HUES6 (cell line): ENCODE measurements around the gene NEU2.
A peak's percentile ranks its signal among the peaks of the same experiment; 100 is the strongest.
"Not testable (repeated sequence)": the region's sequence is repeated elsewhere in the genome, so short reads cannot be mapped to it uniquely, and the experiment has no call there.

Experiments used
- H3K27ac ChIP-seq: 2 replicates; pipeline ENCODE4 v1.7.0; 2013; ENCODE audit warnings: low read depth, mild to moderate bottlenecking, low read length, inconsistent platforms
- H3K27me3 ChIP-seq: 2 replicates; pipeline ENCODE4 v1.6.1; 2013; ENCODE audit warnings: low read length; ENCODE audit not compliant: control insufficient read depth, insufficient read depth
- H3K36me3 ChIP-seq: 2 replicates; pipeline ENCODE4 v1.6.1; 2013; ENCODE audit warnings: low read length; ENCODE audit not compliant: control insufficient read depth, insufficient read depth
- H3K4me1 ChIP-seq: 2 replicates; pipeline ENCODE4 v1.6.1; 2013; ENCODE audit warnings: low read length; ENCODE audit not compliant: control insufficient read depth, insufficient read depth
- H3K4me3 ChIP-seq: 2 replicates; pipeline ENCODE4 v1.5.1; 2013; ENCODE audit warnings: low read depth, low read length
- H3K9ac ChIP-seq: one replicate; pipeline ENCODE4 v1.6.1; 2013; ENCODE audit warnings: mild to moderate bottlenecking, low read length
- H3K9me3 ChIP-seq: 2 replicates; pipeline ENCODE4 v1.6.1; 2013; ENCODE audit warnings: low read depth, low read length; ENCODE audit not compliant: control insufficient read depth, insufficient read depth

The NEU2 gene

GRCh38 chr2:233051241-233052149 is 19.0 kb downstream of the NEU2 start:
- Histone ChIP-seq H3K9ac (peak overlapping the region; percentile 67), H3K36me3 (no peaks in the 10 kb centered on the region)

GRCh38 chr2:233052517-233052916 is 20.0 kb downstream of the NEU2 start:
- H3K9ac ChIP-seq, H3K27ac ChIP-seq: not testable (repeated sequence)
- peaks cover 22% of the 10 kb centered on the region for H3K4me1 ChIP-seq

More at GRCh38 chr2:233051241-233052149, 19.0 kb downstream of the NEU2 start:
- peak overlapping the region; percentile 47 for H3K4me3 ChIP-seq
- no peaks in the 10 kb centered on the region for H3K9me3 ChIP-seq
- peak overlapping the region; percentile 56; the same call in 1 of the 2 replicates for H3K27ac ChIP-seq
- H3K27me3 ChIP-seq = peaks cover 5% of the 10 kb centered on the region; the same call in 1 of the 2 replicates
- peaks cover 22% of the 10 kb centered on the region for H3K4me1 ChIP-seq

GRCh38 chr2:233053928-233054784 is 21.7 kb downstream of the NEU2 start:
- H3K4me1 ChIP-seq = peaks cover 19% of the 10 kb centered on the region
- H3K9ac ChIP-seq = no peak overlapping the region
- H3K36me3 ChIP-seq = no peaks in the 10 kb centered on the region
- H3K4me3 ChIP-seq = no peak overlapping the region
- peaks cover 5% of the 10 kb centered on the region; the same call in 1 of the 2 replicates for H3K27me3 ChIP-seq
- H3K9me3 ChIP-seq = no peaks in the 10 kb centered on the region
- no peak overlapping the region for H3K27ac ChIP-seq

More at GRCh38 chr2:233052517-233052916, 20.0 kb downstream of the NEU2 start:
- H3K36me3 ChIP-seq, H3K4me3 ChIP-seq, H3K27me3 ChIP-seq, H3K9me3 ChIP-seq: not testable (repeated sequence)

- Histone ChIP-seq H3K27me3 (peaks cover 5% of the 10 kb centered on the region; the same call in 1 of the 2 replicates), H3K9ac (no peak overlapping the region)
Observed at GRCh38 chr2:233055362-233055761, 22.9 kb downstream of the NEU2 start.

GRCh38 chr2:233056961-233057605 is 24.6 kb downstream of the NEU2 start:
- Histone ChIP-seq H3K9ac (no peak overlapping the region), H3K36me3 (no peaks in the 10 kb centered on the region), H3K4me1 (peaks cover 17% of the 10 kb centered on the region), H3K4me3 (no peak overlapping the region), H3K9me3 (no peaks in the 10 kb centered on the region), H3K27me3 (peaks cover 5% of the 10 kb centered on the region; the same call in 1 of the 2 replicates), H3K27ac (no peak overlapping the region)

More at GRCh38 chr2:233055362-233055761, 22.9 kb downstream of the NEU2 start:
- Histone ChIP-seq H3K4me1 (peaks cover 13% of the 10 kb centered on the region), H3K4me3 (no peak overlapping the region), H3K27ac (no peak overlapping the region), H3K9me3 (no peaks in the 10 kb centered on the region), H3K36me3 (no peaks in the 10 kb centered on the region)

GRCh38 chr2:233058717-233059546 is 26.5 kb downstream of the NEU2 start:
- Histone ChIP-seq H3K9me3 (no peaks in the 10 kb centered on the region), H3K27me3 (peaks cover 5% of the 10 kb centered on the region; the same call in 1 of the 2 replicates), H3K36me3 (no peaks in the 10 kb centered on the region), H3K27ac (no peak overlapping the region), H3K4me3 (no peak overlapping the region), H3K9ac (no peak overlapping the region), H3K4me1 (peaks cover 27% of the 10 kb centered on the region)

GRCh38 chr2:233059547-233059796 is 27.0 kb downstream of the NEU2 start:
- peaks cover 27% of the 10 kb centered on the region for H3K4me1 ChIP-seq
- H3K36me3 ChIP-seq = no peaks in the 10 kb centered on the region
- no peak overlapping the region for H3K4me3 ChIP-seq
- H3K9me3 ChIP-seq = no peaks in the 10 kb centered on the region
- H3K9ac ChIP-seq = no peak overlapping the region
- peaks cover 2% of the 10 kb centered on the region; the same call in 1 of the 2 replicates for H3K27me3 ChIP-seq
- no peak overlapping the region for H3K27ac ChIP-seq

- Histone ChIP-seq H3K27me3 (no peaks in the 10 kb centered on the region), H3K36me3 (no peaks in the 10 kb centered on the region), H3K4me1 (peaks cover 27% of the 10 kb centered on the region), H3K9ac (no peak within 1 kb of the TSS), H3K9me3 (no peaks in the 10 kb centered on the region), H3K4me3 (no peak within 1 kb of the TSS), H3K27ac (no peak within 1 kb of the TSS)
Observed at GRCh38 chr2:233059797-233060500, 27.5 kb downstream of the NEU2 start, which contains the start of gene INPP5D. Gene INPP5D (plus strand): TSS chr2:233060342. CDS start chr2:233060479, 137 bp downstream.

- Histone ChIP-seq H3K4me3 (no peak overlapping the region), H3K9ac (no peak overlapping the region), H3K27ac (no peak overlapping the region)
Observed at GRCh38 chr2:233060501-233060979, 28.1 kb downstream of the NEU2 start.

More at GRCh38 chr2:233060501-233060979, 28.1 kb downstream of the NEU2 start:
- Histone ChIP-seq H3K27me3 (no peaks in the 10 kb centered on the region), H3K36me3 (no peaks in the 10 kb centered on the region), H3K4me1 (peaks cover 27% of the 10 kb centered on the region), H3K9me3 (no peaks in the 10 kb centered on the region)
